SU-DHL-6 (cell line): ENCODE results near the gene MSANTD1.

Experiments
- H2AFZ ChIP-seq: fragments of 200-600 bp; sonication (generic); 2 replicates; pipeline ENCODE4 v1.6.1; 2014; ENCODE audit warnings: low read depth, mild to moderate bottlenecking, moderate library complexity, mixed read lengths, antibody characterized with exemption, low read length; ENCODE audit not compliant: severe bottlenecking
- H3F3A ChIP-seq: fragments of 200-600 bp; shearing (Covaris generic); 2 replicates; pipeline ENCODE4 v1.6.0; 2016; ENCODE audit warnings: antibody characterized with exemption, mild to moderate bottlenecking; ENCODE audit not compliant: insufficient read depth
- H3K27ac ChIP-seq: fragments of 200-600 bp; sonication (generic); 2 replicates; pipeline ENCODE4 v1.5.1; 2016; ENCODE audit warnings: low read depth, mild to moderate bottlenecking, low read length, moderate library complexity, mixed read lengths
- H3K27me3 ChIP-seq: fragments of 200-600 bp; sonication (generic), shearing (Covaris generic); 2 replicates; pipeline ENCODE4 v1.6.0; 2014; ENCODE audit warnings: mild to moderate bottlenecking, low read length
- H3K36me3 ChIP-seq: fragments of 200-600 bp; sonication (generic); 2 replicates; pipeline ENCODE4 v1.6.1; 2014; ENCODE audit warnings: mild to moderate bottlenecking, low read length, mixed read lengths
- H3K4me2 ChIP-seq: fragments of 300-600, 200-600 bp; shearing (Covaris generic), sonication (generic); 2 replicates; pipeline ENCODE4 v1.6.0; 2014; ENCODE audit warnings: low read length, low read depth, mild to moderate bottlenecking; ENCODE audit not compliant: poor library complexity, severe bottlenecking
- H3K4me3 ChIP-seq: fragments of 200-600 bp; sonication (generic); 2 replicates; pipeline ENCODE4 v1.5.1; 2014; ENCODE audit warnings: antibody characterized with exemption, low read length, mild to moderate bottlenecking, mixed read lengths; ENCODE audit not compliant: insufficient read depth, poor library complexity, severe bottlenecking
- H3K79me2 ChIP-seq: fragments of 200-600 bp; sonication (generic); 2 replicates; pipeline ENCODE4 v1.6.1; 2014; ENCODE audit warnings: mild to moderate bottlenecking, low read length, moderate library complexity; ENCODE audit not compliant: insufficient read depth
- H3K9ac ChIP-seq: fragments of 200-600 bp; sonication (generic); 2 replicates; pipeline ENCODE4 v1.7.0; 2014; ENCODE audit warnings: mild to moderate bottlenecking, low read length
- H3K9me2 ChIP-seq: fragments of 200-600 bp; sonication (generic); replicated peaks from 2 replicates; pipeline ENCODE4 v1.6.1; 2014; ENCODE audit warnings: low read length; ENCODE audit not compliant: insufficient read depth
- H3K9me3 ChIP-seq: fragments of 200-600 bp; sonication (generic); 2 replicates; pipeline ENCODE4 v1.6.1; 2014; ENCODE audit warnings: low read length, mixed read lengths; ENCODE audit not compliant: insufficient read depth
- H4K20me1 ChIP-seq: fragments of 200-600 bp; sonication (generic); 2 replicates; pipeline ENCODE4 v1.6.1; 2014; ENCODE audit warnings: low read depth, mild to moderate bottlenecking, antibody characterized with exemption, low read length, moderate library complexity, mixed read lengths
- EZH2phosphoT487 ChIP-seq: fragments of 200-600 bp; sonication (generic), shearing (Covaris generic); conservative IDR thresholded peaks from 2 replicates; pipeline ENCODE4 v1.6.1; 2018; ENCODE audit warnings: mild to moderate bottlenecking, antibody characterized with exemption, low read length, moderate library complexity, mixed read lengths
- TF ChIP-seq, protein P1 (sequence below): fragments of 200-600 bp; sonication (generic); IDR thresholded peaks from one replicate; pipeline ENCODE4 v1.5.1; 2017; ENCODE audit warnings: antibody characterized with exemption, mild to moderate bottlenecking, low read length, moderate library complexity; ENCODE audit not compliant: insufficient read depth, poor library complexity, severe bottlenecking

MSANTD1 gene

DNA sequence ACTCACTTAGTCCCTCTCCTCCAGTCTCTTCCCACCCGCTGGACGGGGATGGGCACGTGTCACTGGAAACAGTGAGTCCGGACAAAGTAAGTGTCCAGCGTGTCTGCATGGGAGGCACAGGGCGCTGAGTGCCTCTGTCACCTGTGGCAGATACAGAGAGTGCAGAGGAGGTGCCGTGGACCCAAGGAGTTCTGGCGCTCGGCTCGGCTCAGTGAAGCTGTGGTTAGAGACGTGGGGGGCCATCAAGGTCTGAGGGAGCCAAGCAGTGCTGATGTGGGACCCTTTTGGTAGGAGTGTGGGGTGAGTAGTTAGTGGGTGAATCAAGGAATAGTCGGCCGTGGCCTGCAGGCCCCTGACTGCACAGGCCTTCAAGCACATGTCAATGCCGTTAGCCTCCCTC is 40.1 kb upstream of the MSANTD1 start:
- H3K79me2 ChIP-seq: no peaks in the 10 kb centered on the region
- H3K27ac ChIP-seq: no peak overlapping the region
- peaks cover 5% of the 10 kb centered on the region for H3K36me3 ChIP-seq
- H3K9me3 ChIP-seq: no peaks in the 10 kb centered on the region
- no peaks in the 10 kb centered on the region for H3F3A ChIP-seq
- H3K9me2 ChIP-seq: no peaks in the 10 kb centered on the region
- H3K27me3 ChIP-seq: no peaks in the 10 kb centered on the region
- TF ChIP-seq, protein P1, sequence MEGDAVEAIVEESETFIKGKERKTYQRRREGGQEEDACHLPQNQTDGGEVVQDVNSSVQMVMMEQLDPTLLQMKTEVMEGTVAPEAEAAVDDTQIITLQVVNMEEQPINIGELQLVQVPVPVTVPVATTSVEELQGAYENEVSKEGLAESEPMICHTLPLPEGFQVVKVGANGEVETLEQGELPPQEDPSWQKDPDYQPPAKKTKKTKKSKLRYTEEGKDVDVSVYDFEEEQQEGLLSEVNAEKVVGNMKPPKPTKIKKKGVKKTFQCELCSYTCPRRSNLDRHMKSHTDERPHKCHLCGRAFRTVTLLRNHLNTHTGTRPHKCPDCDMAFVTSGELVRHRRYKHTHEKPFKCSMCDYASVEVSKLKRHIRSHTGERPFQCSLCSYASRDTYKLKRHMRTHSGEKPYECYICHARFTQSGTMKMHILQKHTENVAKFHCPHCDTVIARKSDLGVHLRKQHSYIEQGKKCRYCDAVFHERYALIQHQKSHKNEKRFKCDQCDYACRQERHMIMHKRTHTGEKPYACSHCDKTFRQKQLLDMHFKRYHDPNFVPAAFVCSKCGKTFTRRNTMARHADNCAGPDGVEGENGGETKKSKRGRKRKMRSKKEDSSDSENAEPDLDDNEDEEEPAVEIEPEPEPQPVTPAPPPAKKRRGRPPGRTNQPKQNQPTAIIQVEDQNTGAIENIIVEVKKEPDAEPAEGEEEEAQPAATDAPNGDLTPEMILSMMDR: no peak
- TF ChIP-seq EZH2phosphoT487: no peak
- no peak overlapping the region for H3K4me3 ChIP-seq
- H3K4me2 ChIP-seq: no peak overlapping the region
- H2AFZ ChIP-seq: no peak overlapping the region
- no peak overlapping the region for H3K9ac ChIP-seq
- H4K20me1 ChIP-seq: no peaks in the 10 kb centered on the region

DNA sequence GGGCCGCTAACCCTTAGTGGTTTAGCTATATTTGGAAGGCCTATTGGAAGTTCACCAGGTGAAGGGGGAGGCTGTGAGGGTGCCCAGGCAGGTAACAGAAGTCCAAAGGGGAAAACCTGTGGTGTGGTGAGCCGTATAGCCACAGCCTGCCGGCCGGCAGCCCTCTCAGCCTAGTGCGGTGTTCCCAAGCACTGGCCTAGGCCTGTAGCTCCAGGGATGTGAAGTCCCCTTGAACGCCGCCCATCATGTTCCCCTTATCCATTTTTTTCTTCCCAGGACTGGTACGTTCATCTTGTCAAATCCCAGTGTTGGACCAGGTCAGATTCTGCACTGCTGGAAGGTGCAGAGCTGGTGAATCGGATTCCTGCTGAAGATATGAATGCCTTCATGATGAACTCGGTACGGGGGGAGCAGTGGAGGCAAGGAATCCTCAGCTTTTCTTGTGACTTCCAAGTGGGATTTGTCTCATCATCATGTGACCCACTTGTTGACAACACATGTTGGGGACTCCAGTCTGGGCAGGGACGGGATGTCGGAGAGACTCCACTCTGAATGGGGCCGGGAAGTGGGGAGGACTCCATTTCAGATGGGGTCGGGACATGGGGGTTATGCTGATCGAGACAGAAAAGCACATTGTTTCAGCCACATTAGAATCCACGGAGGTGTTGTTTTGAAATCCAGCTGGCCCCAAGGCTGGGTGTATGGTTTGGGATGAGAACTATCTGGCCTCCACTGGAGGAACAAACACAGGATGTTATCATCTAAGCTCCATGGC is 39.2 kb upstream of the MSANTD1 start:
- Histone ChIP-seq H3K9me3 (no peaks in the 10 kb centered on the region), H2AFZ (no peak overlapping the region), H3K9me2 (no peaks in the 10 kb centered on the region), H3K27me3 (no peaks in the 10 kb centered on the region), H3K36me3 (peaks cover 5% of the 10 kb centered on the region), H3F3A (no peaks in the 10 kb centered on the region), H3K27ac (no peak overlapping the region), H3K9ac (no peak overlapping the region), H3K4me3 (no peak overlapping the region), H4K20me1 (no peaks in the 10 kb centered on the region), H3K79me2 (no peaks in the 10 kb centered on the region), H3K4me2 (no peak overlapping the region)
- TF ChIP-seq EZH2phosphoT487: no peak
- TF ChIP-seq, protein P1: no peak

DNA sequence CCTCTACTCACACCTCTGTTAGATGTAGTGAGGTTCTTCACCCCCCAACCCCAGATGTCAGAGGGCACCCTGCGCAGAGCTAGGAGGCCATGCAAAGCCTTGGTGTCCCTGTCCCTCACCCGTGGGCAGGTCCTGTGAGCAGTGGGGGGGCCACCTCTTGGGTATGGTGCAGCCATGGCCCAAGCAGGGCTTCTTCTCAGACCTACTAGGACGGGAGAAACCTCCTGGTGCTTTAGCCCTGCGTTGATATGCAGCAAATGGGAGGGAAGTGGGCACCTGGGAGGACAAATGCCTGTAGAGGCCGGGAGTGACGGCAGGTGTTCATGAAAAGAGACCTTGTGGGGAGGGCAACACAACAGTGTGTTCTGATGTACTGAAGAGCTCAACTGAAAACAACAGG is 38.5 kb upstream of the MSANTD1 start:
- TF ChIP-seq EZH2phosphoT487: no peak
- TF ChIP-seq, protein P1: no peak
- Histone ChIP-seq H3K27ac (no peak overlapping the region), H3K36me3 (peaks cover 7% of the 10 kb centered on the region), H3K79me2 (no peaks in the 10 kb centered on the region), H3K27me3 (no peaks in the 10 kb centered on the region), H3K9me3 (no peaks in the 10 kb centered on the region), H3F3A (no peaks in the 10 kb centered on the region), H3K9me2 (no peaks in the 10 kb centered on the region), H3K4me3 (no peak overlapping the region), H3K9ac (no peak overlapping the region), H2AFZ (no peak overlapping the region), H3K4me2 (no peak overlapping the region), H4K20me1 (no peaks in the 10 kb centered on the region)
